Measurements from ENCODE around the gene TNIP1. TPM values are rescaled to one million over a fixed set of nuclear protein-coding genes. Genes with fewer than 3 reads are reported as not detected.

Gene TNIP1
- total RNA-seq, 1 donor from 2014 or later: 512 TPM

- peaks cover 99% of the 10 kb centered on the region for H3K4me1 Mint-ChIP-seq
- no peaks in the 10 kb centered on the region for H3K9me3 Mint-ChIP-seq
- peak overlapping the region; percentile 72 for H3K4me3 Mint-ChIP-seq
- H3K36me3 Mint-ChIP-seq (ENCODE audit: low read depth): peaks cover 94% of the 10 kb centered on the region
- POLR2A ChIA-PET: interaction anchor here (0.8 to 11.3 kb wide), 14 partner anchors 8 to 185 kb away, joined by 3 to 242 read pairs (median 6); partner anchors contain the start of genes ANXA6, GM2A and TNIP1
- no peak for DNase-seq
- TF ChIP-seq, protein P1, sequence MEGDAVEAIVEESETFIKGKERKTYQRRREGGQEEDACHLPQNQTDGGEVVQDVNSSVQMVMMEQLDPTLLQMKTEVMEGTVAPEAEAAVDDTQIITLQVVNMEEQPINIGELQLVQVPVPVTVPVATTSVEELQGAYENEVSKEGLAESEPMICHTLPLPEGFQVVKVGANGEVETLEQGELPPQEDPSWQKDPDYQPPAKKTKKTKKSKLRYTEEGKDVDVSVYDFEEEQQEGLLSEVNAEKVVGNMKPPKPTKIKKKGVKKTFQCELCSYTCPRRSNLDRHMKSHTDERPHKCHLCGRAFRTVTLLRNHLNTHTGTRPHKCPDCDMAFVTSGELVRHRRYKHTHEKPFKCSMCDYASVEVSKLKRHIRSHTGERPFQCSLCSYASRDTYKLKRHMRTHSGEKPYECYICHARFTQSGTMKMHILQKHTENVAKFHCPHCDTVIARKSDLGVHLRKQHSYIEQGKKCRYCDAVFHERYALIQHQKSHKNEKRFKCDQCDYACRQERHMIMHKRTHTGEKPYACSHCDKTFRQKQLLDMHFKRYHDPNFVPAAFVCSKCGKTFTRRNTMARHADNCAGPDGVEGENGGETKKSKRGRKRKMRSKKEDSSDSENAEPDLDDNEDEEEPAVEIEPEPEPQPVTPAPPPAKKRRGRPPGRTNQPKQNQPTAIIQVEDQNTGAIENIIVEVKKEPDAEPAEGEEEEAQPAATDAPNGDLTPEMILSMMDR (IDR thresholded peaks at IDR 0.05): no peak
- CTCF ChIA-PET: interaction anchor here (0.7 to 2.8 kb wide), 7 partner anchors 9 to 48 kb away, joined by 3 to 14 read pairs (median 3); no protein-coding TSS in a partner anchor
- ATAC-seq (ENCODE audit: low read depth): no peak
- intact Hi-C loops (cut with micrococcal nuclease): loop anchor here (1.0 kb wide), 1 partner anchor 8 kb away; no protein-coding TSS in a partner anchor
- peak overlapping the region; percentile 91 for H3K27ac Mint-ChIP-seq
- H3K27me3 Mint-ChIP-seq: no peaks in the 10 kb centered on the region
Measured at GRCh38 chr5:151067632-151068432, 13.0 kb downstream of the TNIP1 start.

DNA sequence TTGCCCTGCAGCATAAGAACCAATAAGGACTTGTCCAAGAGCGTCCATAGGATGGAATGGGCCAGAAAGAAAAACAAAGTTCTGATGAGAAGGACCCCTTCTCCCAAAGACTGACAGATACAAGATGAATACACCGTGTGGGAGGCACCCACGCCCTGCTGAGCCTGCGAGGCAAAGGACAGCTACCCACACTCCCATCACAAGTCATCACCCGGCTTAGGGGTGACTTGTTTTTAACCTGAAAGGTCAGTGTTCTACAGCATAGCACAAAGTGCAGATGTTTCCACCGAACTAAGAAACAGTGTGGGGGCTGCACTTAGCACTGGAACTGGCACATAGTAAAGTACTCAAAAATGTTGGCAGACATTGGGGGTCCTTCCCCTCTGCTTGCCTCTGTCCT is 13.9 kb downstream of the TNIP1 start:
- ATAC-seq (ENCODE audit: low read depth): no peak
- intact Hi-C loops (cut with micrococcal nuclease): no loop called here
- no peaks in the 10 kb centered on the region for H3K27me3 Mint-ChIP-seq
- ChIA-PET POLR2A (interaction anchor here (0.8 to 11.3 kb wide), 4 partner anchors 9 to 23 kb away, joined by 3 to 242 read pairs (median 5); partner anchors contain the start of gene TNIP1), CTCF (interaction anchor here (2.8 kb wide), 1 partner anchor 49 kb away, joined by 14 read pairs; no protein-coding TSS in a partner anchor)
- TF ChIP-seq, protein P1 (IDR thresholded peaks at IDR 0.05): no peak
- DNase-seq: no peak
- peak overlapping the region; percentile 72 for H3K4me3 Mint-ChIP-seq
- peaks cover 99% of the 10 kb centered on the region for H3K4me1 Mint-ChIP-seq
- H3K36me3 Mint-ChIP-seq (ENCODE audit: low read depth): peaks cover 94% of the 10 kb centered on the region
- no peaks in the 10 kb centered on the region for H3K9me3 Mint-ChIP-seq
- H3K27ac Mint-ChIP-seq: no peak overlapping the region

DNA sequence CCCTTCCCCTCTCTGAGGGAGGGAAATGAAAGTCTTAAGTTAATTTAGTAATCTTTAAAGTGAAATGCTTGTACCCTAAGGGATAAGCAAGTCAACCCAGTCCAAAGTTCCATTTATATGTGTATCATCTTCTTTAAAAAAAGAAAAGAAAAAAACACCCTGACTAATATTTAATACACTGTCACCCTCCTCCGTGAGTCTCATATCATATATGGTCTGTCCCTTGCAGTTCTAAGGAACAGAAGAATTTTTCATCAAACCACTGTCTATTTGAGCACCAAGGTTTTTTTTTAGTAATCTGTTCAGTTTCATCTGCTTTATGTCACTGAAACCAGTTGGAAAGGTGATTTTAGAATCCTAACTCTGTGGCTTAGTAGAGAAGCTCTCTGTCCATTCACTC is 15.2 kb downstream of the TNIP1 start:
- TF ChIP-seq, protein P1 (IDR thresholded peaks at IDR 0.05): no peak
- intact Hi-C loops (cut with micrococcal nuclease): no loop called here
- Mint-ChIP-seq H3K4me1 (peaks cover 99% of the 10 kb centered on the region), H3K27ac (peak overlapping the region; percentile 67), H3K27me3 (no peaks in the 10 kb centered on the region), H3K36me3 (ENCODE audit: low read depth) (peaks cover 95% of the 10 kb centered on the region), H3K9me3 (no peaks in the 10 kb centered on the region), H3K4me3 (peak overlapping the region; percentile 48)
- ChIA-PET POLR2A (interaction anchor here (1.0 to 11.3 kb wide), 5 partner anchors 9 to 50 kb away, joined by 3 to 242 read pairs (median 4); partner anchors contain the start of gene TNIP1), CTCF (interaction anchor here (0.8 to 2.8 kb wide), 5 partner anchors 14 to 146 kb away, joined by 3 to 14 read pairs (median 3); no protein-coding TSS in a partner anchor)
- no peak for ATAC-seq (ENCODE audit: low read depth)
- DNase-seq: no peak

GRCh38 chr5:151064916-151065499 is 15.8 kb downstream of the TNIP1 start:
- POLR2A ChIA-PET: interaction anchor here (0.5 to 11.3 kb wide), 3 partner anchors 17 to 356 kb away, joined by 3 to 242 read pairs (median 4); partner anchors contain the start of gene TNIP1
- Mint-ChIP-seq H3K9me3 (no peaks in the 10 kb centered on the region), H3K4me3 (no peak overlapping the region), H3K27ac (no peak overlapping the region), H3K36me3 (ENCODE audit: low read depth) (peaks cover 95% of the 10 kb centered on the region), H3K4me1 (peaks cover 99% of the 10 kb centered on the region), H3K27me3 (no peaks in the 10 kb centered on the region)
- TF ChIP-seq, protein P1 (IDR thresholded peaks at IDR 0.05): no peak
- intact Hi-C loops (cut with micrococcal nuclease): no loop called here
- DNase-seq (no peak), ATAC-seq (ENCODE audit: low read depth) (no peak)
- CTCF ChIA-PET: interaction anchor here (0.8 to 2.8 kb wide), 5 partner anchors 13 to 100 kb away, joined by 3 to 14 read pairs (median 5); no protein-coding TSS in a partner anchor
